H1 (cell line): ENCODE data around the gene SLC2A14. TPM values are rescaled to one million over a fixed set of nuclear protein-coding genes. Genes with fewer than 3 reads are reported as not detected.
A peak's percentile ranks its signal among the peaks of the same experiment; 100 is the strongest.

Experiments used
- CTCF ChIA-PET: fragments of 300-600 bp; sonication (Branson Sonifier 250); formaldehyde crosslinking; loops from one replicate; lab custom pipeline; 2021; ENCODE audit not compliant: partially characterized antibody; lab: Charles Lee
- POLR2A ChIA-PET: fragments of 300-600 bp; sonication (Branson Sonifier 250); formaldehyde crosslinking; loops from one replicate; lab custom pipeline; 2021; ENCODE audit warnings: inconsistent platforms; ENCODE audit not compliant: partially characterized antibody; lab: Charles Lee
- DNase-seq, 2 experiments: peaks; one replicate each; pipeline versions ENCODE4 v3.0.0 to v3.0.0-alpha.2; 2010 to 2022; ENCODE audit warnings: low spot score in 2 of 2, low read depth in 1 of 2, mixed read lengths in 1 of 2
- FAIRE-seq: peaks from 2 replicates; lab custom pipeline; 2011; peaks lifted over from hg19 to GRCh38; lab: Jason Lieb, UNC
- H2AFZ ChIP-seq: 2 replicates; pipeline ENCODE4 v1.8.1; 2012; ENCODE audit warnings: low read length, inconsistent platforms
- H2AK5ac ChIP-seq: 2 replicates; pipeline ENCODE4 v1.6.1; 2013; ENCODE audit warnings: low read depth, low read length
- H2BK120ac ChIP-seq: replicated peaks from 2 replicates; pipeline ENCODE3; 2013; ENCODE audit warnings: low read depth, low read length, inconsistent platforms
- H2BK12ac ChIP-seq: 2 replicates; pipeline ENCODE4 v1.6.1; 2013; ENCODE audit warnings: low read depth, low read length
- H2BK15ac ChIP-seq: 2 replicates; pipeline ENCODE4 v1.6.1; 2013; ENCODE audit warnings: low read length
- H2BK20ac ChIP-seq: 2 replicates; pipeline ENCODE4 v1.6.1; 2013; ENCODE audit warnings: low read length
- H2BK5ac ChIP-seq: 2 replicates; pipeline ENCODE4 v1.6.1; 2013; ENCODE audit warnings: low read depth, low read length
- H3K14ac ChIP-seq: 2 replicates; pipeline ENCODE4 v1.6.1; 2013; ENCODE audit warnings: inconsistent platforms; ENCODE audit not compliant: insufficient read length
- H3K18ac ChIP-seq: 2 replicates; pipeline ENCODE4 v1.6.1; 2013; ENCODE audit warnings: low read length; ENCODE audit errors: extremely low read depth
- H3K23ac ChIP-seq: 2 replicates; pipeline ENCODE4 v1.6.1; 2013; ENCODE audit warnings: inconsistent platforms; ENCODE audit not compliant: insufficient read length
- H3K23me2 ChIP-seq: 2 replicates; pipeline ENCODE4 v1.6.1; 2013; ENCODE audit warnings: low read depth, low read length
- H3K27ac ChIP-seq: 2 replicates; pipeline ENCODE4 v1.6.1; 2011; ENCODE audit warnings: low read depth, low read length, inconsistent platforms
- H3K27me3 ChIP-seq, 4 experiments: replicated peaks in 1 of 4; 1 replicate in 1 of 4; 2 replicates in 3 of 4; pipeline versions ENCODE4 v1.6.1 to v1.8.1; 2011 to 2013; ENCODE audit warnings: low read length in 3 of 4, mild to moderate bottlenecking in 3 of 4, inconsistent platforms in 2 of 4, mixed read lengths in 2 of 4, moderate library complexity in 1 of 4; ENCODE audit not compliant: control insufficient read depth in 3 of 4, insufficient read depth in 3 of 4; ENCODE audit errors: extremely low read depth in 1 of 4
- H3K36me3 ChIP-seq, 4 experiments: 2 replicates each; pipeline versions ENCODE4 v1.6.1 to v1.8.1; 2011 to 2013; ENCODE audit warnings: mild to moderate bottlenecking in 4 of 4, low read length in 3 of 4, moderate library complexity in 2 of 4, control low read depth in 1 of 4, inconsistent platforms in 1 of 4; ENCODE audit not compliant: insufficient read depth in 4 of 4, control insufficient read depth in 2 of 4
- H3K4ac ChIP-seq: replicated peaks from 2 replicates; pipeline ENCODE3; 2013; ENCODE audit warnings: low read length, low read depth, mixed read lengths, inconsistent platforms; ENCODE audit not compliant: insufficient read length
- H3K4me1 ChIP-seq, 4 experiments: replicated peaks in 1 of 4; 1 replicate in 1 of 4; 2 replicates in 3 of 4; pipeline versions ENCODE4 v1.6.1 to v1.8.1; 2011 to 2013; ENCODE audit warnings: low read length in 3 of 4, inconsistent platforms in 2 of 4, mixed read lengths in 1 of 4; ENCODE audit not compliant: insufficient read depth in 4 of 4, control insufficient read depth in 3 of 4
- H3K4me2 ChIP-seq, 2 experiments: 2 replicates each; pipeline versions ENCODE4 v1.6.1 to v1.8.1; 2011 to 2013; ENCODE audit warnings: low read depth in 2 of 2, low read length in 2 of 2, control low read depth in 1 of 2, inconsistent platforms in 1 of 2, mild to moderate bottlenecking in 1 of 2; ENCODE audit not compliant: insufficient read depth in 1 of 2
- H3K4me3 ChIP-seq, 4 experiments: fragments of 200-600, 300-600 bp in 1 of 4; sonication (generic), shearing (Covaris generic), sonication (Bioruptor Twin) in 1 of 4; 2 replicates each; pipeline versions ENCODE4 v1.5.1 to v1.8.1; 2011 to 2016; ENCODE audit warnings: low read length in 4 of 4, low read depth in 3 of 4, control low read depth in 2 of 4, inconsistent platforms in 2 of 4, mild to moderate bottlenecking in 2 of 4, mixed read lengths in 1 of 4, moderate library complexity in 1 of 4; ENCODE audit not compliant: insufficient read depth in 2 of 4; ENCODE audit errors: extremely low read depth in 1 of 4
- H3K56ac ChIP-seq: replicated peaks from 2 replicates; pipeline ENCODE3; 2013; ENCODE audit warnings: low read depth, mild to moderate bottlenecking, mixed read lengths, low read length, inconsistent platforms; ENCODE audit not compliant: insufficient read length
- H3K79me1 ChIP-seq: 2 replicates; pipeline ENCODE4 v1.6.1; 2013; ENCODE audit warnings: low read depth, low read length, control low read depth
- H3K79me2 ChIP-seq, 2 experiments: 2 replicates each; pipeline versions ENCODE4 v1.6.1 to v1.8.1; 2012 to 2013; ENCODE audit warnings: low read length in 2 of 2, mild to moderate bottlenecking in 2 of 2, inconsistent platforms in 1 of 2; ENCODE audit not compliant: insufficient read depth in 2 of 2, control insufficient read depth in 1 of 2
- H3K9ac ChIP-seq, 4 experiments: replicated peaks in 1 of 4; 1 replicate in 1 of 4; 2 replicates in 3 of 4; pipeline versions ENCODE4 v1.6.1 to v1.8.1; 2011 to 2013; ENCODE audit warnings: low read depth in 3 of 4, low read length in 3 of 4, control low read depth in 2 of 4, mild to moderate bottlenecking in 2 of 4, moderate library complexity in 2 of 4, inconsistent platforms in 1 of 4; ENCODE audit errors: extremely low read depth in 1 of 4
- H3K9me3 ChIP-seq, 2 experiments: 2 replicates each; pipeline versions ENCODE4 v1.6.1 to v1.8.1; 2012 to 2013; ENCODE audit warnings: mild to moderate bottlenecking in 2 of 2, moderate library complexity in 2 of 2, control low read depth in 1 of 2, inconsistent platforms in 1 of 2, low read depth in 1 of 2, low read length in 1 of 2, mixed read lengths in 1 of 2; ENCODE audit not compliant: insufficient read depth in 2 of 2
- H4K20me1 ChIP-seq, 2 experiments: replicated peaks in 1 of 2; 2 replicates each; pipeline versions ENCODE3 to v1.8.1; 2011 to 2013; ENCODE audit warnings: inconsistent platforms in 2 of 2, low read length in 2 of 2, mild to moderate bottlenecking in 1 of 2; ENCODE audit not compliant: insufficient read depth in 2 of 2, control insufficient read depth in 1 of 2
- H4K5ac ChIP-seq: 2 replicates; pipeline ENCODE4 v1.6.1; 2013; ENCODE audit warnings: low read length, low read depth, mixed read lengths, inconsistent platforms; ENCODE audit not compliant: insufficient read length
- H4K8ac ChIP-seq: 2 replicates; pipeline ENCODE4 v1.8.0; 2013; ENCODE audit warnings: mild to moderate bottlenecking, moderate library complexity, low read length, inconsistent platforms; ENCODE audit not compliant: insufficient read depth; ENCODE audit errors: extremely low read depth
- H4K91ac ChIP-seq: replicated peaks from 2 replicates; pipeline ENCODE3; 2013; ENCODE audit warnings: low read length, mixed read lengths, inconsistent platforms; ENCODE audit not compliant: insufficient read length
- ZNF274 ChIP-seq: IDR thresholded peaks from 2 replicates; pipeline ENCODE4 v1.7.0; 2012; ENCODE audit warnings: low read length, borderline replicate concordance; ENCODE audit errors: extremely low read depth
- WGBS, 2 experiments: shearing (Covaris generic) in 1 of 2; methylation state at CpG; one replicate each; pipeline versions ENCODE4 v1.1.6 to v1.1.7; 2013 to 2015; ENCODE audit warnings: low lambda C conversion rate in 2 of 2, mixed read lengths in 2 of 2, inconsistent platforms in 1 of 2, low coverage in 1 of 2, missing lambda C conversion rate in 1 of 2; ENCODE audit not compliant: insufficient replicate concordance in 2 of 2, insufficient coverage in 1 of 2, insufficient read length in 1 of 2; ENCODE audit errors: extremely low coverage in 1 of 2, missing lambda C conversion rate in 1 of 2; 5-methylcytosine and 5-hydroxymethylcytosine counted together
- polyA plus RNA-seq, 7 experiments: library from polyadenylated mRNA; depleted of rRNA in 3 of 7; stranded (reverse) in 5 of 7; unstranded in 2 of 7; fragments of >200 nt in 5 of 7; fragments of 200-250 nt in 2 of 7; gene quantifications; 1 replicate in 5 of 7; 2 replicates in 1 of 7; 4 replicates in 1 of 7; pipeline versions ENCODE4 v1.2.1 to v1.2.3, GENCODE V29; 2011 to 2013; ENCODE audit warnings: missing spikeins in 2 of 7, mixed read lengths in 2 of 7
- total RNA-seq: library from RNA; stranded (reverse); fragmentation: NEBNext Ultra II Directional; extraction: Animal tissue kit (Norgen Biotek cat#: 25700); gene quantifications from 2 replicates; pipeline ENCODE4 v1.2.1, GENCODE V29; 2021

Gene SLC2A14
- total and polyA plus RNA-seq, 2 of the 8 experiments (the other 6 are each of a cell fraction or from before 2014, with no cell fraction given) = 11.1 to 19.3 TPM

GRCh38 chr12:7915661-7916403 lies 43.1 kb upstream of the SLC2A14 start:
- Histone ChIP-seq H3K14ac (no peak overlapping the region), H3K79me2 (no peaks in the 10 kb centered on the region), H4K8ac (peak overlapping the region; percentile 68; the same call in 1 of the 2 replicates), H2AK5ac (no peak overlapping the region; the same call in 1 of the 2 replicates), H3K23me2 (no peaks in the 10 kb centered on the region), H2BK20ac (peak overlapping the region; percentile 93; the same call in 1 of the 2 replicates), H4K91ac (peak overlapping the region; percentile 85), H3K56ac (peak overlapping the region; percentile 4), H3K23ac (no peak overlapping the region), H3K36me3 (peaks cover 0 to 23% (median 7%) of the 10 kb centered on the region in 4 experiments; a peak in 5 of 8 replicates), H3K4ac (peak overlapping the region; percentile 4), H3K79me1 (no peaks in the 10 kb centered on the region), H3K27me3 (no peaks in the 10 kb centered on the region), H2AFZ (no peak overlapping the region), H3K9me3 (no peaks in the 10 kb centered on the region), H4K5ac (peak overlapping the region; percentile 2), H2BK12ac (peak overlapping the region; percentile 80; the same call in 1 of the 2 replicates), H3K18ac (peak overlapping the region; percentile 51), H3K4me2 (no peak overlapping the region), H2BK120ac (peak overlapping the region; percentile 64), H2BK5ac (peak overlapping the region; percentile 85), H3K27ac (no peak overlapping the region), H2BK15ac (no peak overlapping the region), H3K9ac (no peak overlapping the region; a peak in 1 of 7 replicates), H3K4me1 (peaks cover 0 to 12% (median 3%) of the 10 kb centered on the region in 4 experiments; a peak in 5 of 7 replicates), H3K4me3 (no peak overlapping the region), H4K20me1 (peaks cover 0 to 1% of the 10 kb centered on the region in 2 experiments)
- 72% methylated on average over 21 of the region's 38 CpGs; no CpG with 5 or more reads in 1 of the 2 experiments for WGBS, 2 experiments
- CTCF ChIA-PET = interaction anchor here (0.6 to 6.3 kb wide), 5 partner anchors 8 to 116 kb away, joined by 3 to 30 read pairs (median 5); no protein-coding TSS in a partner anchor
- DNase-seq (peak in 1 of 2 experiments; percentile 55), FAIRE-seq (no peak)
- POLR2A ChIA-PET = interaction anchor here (0.7 to 11.9 kb wide), 3 partner anchors 16 to 200 kb away, joined by 3 to 189 read pairs (median 5); partner anchors contain the start of gene SLC2A3
- TF ChIP-seq ZNF274 = no peak
